Osteocyte (in vitro differentiated cells): ENCODE data around the gene UBTF. TPM values are rescaled to one million over a fixed set of nuclear protein-coding genes. Genes with fewer than 3 reads are reported as not detected.

Experiments used
- DNase-seq: peaks from one replicate; pipeline ENCODE4 v3.0.0; 2021; ENCODE audit warnings: mixed read lengths; ENCODE audit not compliant: unreplicated experiment; ENCODE audit errors: extremely low spot score
- H3K27ac Mint-ChIP-seq: one replicate; pipeline ENCODE4 v1.8.0; 2021; ENCODE audit warnings: mild to moderate bottlenecking, mixed read lengths; ENCODE audit not compliant: unreplicated experiment
- H3K27me3 Mint-ChIP-seq: one replicate; pipeline ENCODE4 v1.8.0; 2021; ENCODE audit warnings: mixed read lengths; ENCODE audit not compliant: unreplicated experiment
- H3K36me3 Mint-ChIP-seq: one replicate; pipeline ENCODE4 v1.8.0; 2021; ENCODE audit warnings: mixed read lengths; ENCODE audit not compliant: unreplicated experiment
- H3K4me1 Mint-ChIP-seq: one replicate; pipeline ENCODE4 v1.8.0; 2021; ENCODE audit warnings: mixed read lengths; ENCODE audit not compliant: unreplicated experiment
- H3K4me3 Mint-ChIP-seq: one replicate; pipeline ENCODE4 v1.8.0; 2021; ENCODE audit warnings: mild to moderate bottlenecking, moderate library complexity, mixed read lengths; ENCODE audit not compliant: unreplicated experiment
- H3K9me3 Mint-ChIP-seq: one replicate; pipeline ENCODE4 v1.8.0; 2021; ENCODE audit warnings: mixed read lengths; ENCODE audit not compliant: unreplicated experiment
- long read RNA-seq: library from polyadenylated mRNA; unstranded; transcript quantifications from one replicate; pipeline ENCODE4 v2.0.0, GENCODE V29; 2021
- total RNA-seq: library from RNA; stranded (reverse); gene quantifications from 2 replicates; pipeline ENCODE4 v1.2.1, GENCODE V29; 2021
- TF ChIP-seq, protein P1 (sequence below): fragments of 200-600 bp; sonication (generic); IDR thresholded peaks from 2 replicates; pipeline ENCODE4 v1.5.0; 2021; ENCODE audit warnings: antibody characterized with exemption, mild to moderate bottlenecking, moderate library complexity

Gene UBTF, protein sequence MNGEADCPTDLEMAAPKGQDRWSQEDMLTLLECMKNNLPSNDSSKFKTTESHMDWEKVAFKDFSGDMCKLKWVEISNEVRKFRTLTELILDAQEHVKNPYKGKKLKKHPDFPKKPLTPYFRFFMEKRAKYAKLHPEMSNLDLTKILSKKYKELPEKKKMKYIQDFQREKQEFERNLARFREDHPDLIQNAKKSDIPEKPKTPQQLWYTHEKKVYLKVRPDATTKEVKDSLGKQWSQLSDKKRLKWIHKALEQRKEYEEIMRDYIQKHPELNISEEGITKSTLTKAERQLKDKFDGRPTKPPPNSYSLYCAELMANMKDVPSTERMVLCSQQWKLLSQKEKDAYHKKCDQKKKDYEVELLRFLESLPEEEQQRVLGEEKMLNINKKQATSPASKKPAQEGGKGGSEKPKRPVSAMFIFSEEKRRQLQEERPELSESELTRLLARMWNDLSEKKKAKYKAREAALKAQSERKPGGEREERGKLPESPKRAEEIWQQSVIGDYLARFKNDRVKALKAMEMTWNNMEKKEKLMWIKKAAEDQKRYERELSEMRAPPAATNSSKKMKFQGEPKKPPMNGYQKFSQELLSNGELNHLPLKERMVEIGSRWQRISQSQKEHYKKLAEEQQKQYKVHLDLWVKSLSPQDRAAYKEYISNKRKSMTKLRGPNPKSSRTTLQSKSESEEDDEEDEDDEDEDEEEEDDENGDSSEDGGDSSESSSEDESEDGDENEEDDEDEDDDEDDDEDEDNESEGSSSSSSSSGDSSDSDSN
- 96.9 and 99.0 TPM in 2 replicates for total RNA-seq
- long read RNA-seq, partial matches to known transcripts: 15 of 21 reads
- long read RNA-seq, other reads (novel, unspliced or antisense): 5 of 21 reads

DNA sequence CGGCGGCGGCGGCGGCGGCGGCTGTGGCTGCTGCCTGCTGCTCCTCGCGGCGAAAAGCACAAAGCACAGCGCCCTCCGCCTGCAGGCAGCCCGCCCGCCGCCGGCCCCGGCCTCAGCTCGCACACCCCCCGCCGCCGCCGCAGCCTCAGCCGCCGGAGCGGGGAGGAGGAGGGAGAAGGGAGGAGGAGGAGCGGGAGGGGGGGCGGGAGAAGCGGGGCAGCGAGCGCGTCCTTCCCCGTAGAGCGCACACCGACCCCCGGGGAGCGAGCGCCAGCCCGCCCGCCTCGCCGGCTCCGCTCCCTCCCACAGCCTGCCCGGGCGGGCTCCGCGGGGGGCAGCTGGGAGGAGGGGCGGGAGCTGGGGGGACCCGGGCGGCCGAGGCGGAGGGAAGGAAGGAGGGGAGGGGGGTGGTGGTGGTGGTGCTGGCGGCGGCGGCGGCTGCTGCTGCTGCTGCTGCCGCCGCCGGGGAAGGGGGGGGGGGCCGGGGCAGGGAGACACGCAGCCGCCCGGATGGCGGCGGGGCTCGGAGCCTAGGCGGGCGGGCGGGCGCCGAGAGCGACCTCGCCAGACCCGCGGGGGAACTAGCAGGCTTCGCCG is at the start of gene UBTF:
TSS of gene UBTF (minus strand) at position 60 of the 597 bp plus-strand sequence. CDS start 1,446 bp downstream, outside the sequence.
- no peaks in the 10 kb centered on the region for H3K9me3 Mint-ChIP-seq
- no peaks in the 10 kb centered on the region for H3K27me3 Mint-ChIP-seq
- H3K4me3 Mint-ChIP-seq: peak within 1 kb of the TSS; percentile 92
- peak within 1 kb of the TSS; percentile 96 for H3K27ac Mint-ChIP-seq
- TF ChIP-seq, protein P1, sequence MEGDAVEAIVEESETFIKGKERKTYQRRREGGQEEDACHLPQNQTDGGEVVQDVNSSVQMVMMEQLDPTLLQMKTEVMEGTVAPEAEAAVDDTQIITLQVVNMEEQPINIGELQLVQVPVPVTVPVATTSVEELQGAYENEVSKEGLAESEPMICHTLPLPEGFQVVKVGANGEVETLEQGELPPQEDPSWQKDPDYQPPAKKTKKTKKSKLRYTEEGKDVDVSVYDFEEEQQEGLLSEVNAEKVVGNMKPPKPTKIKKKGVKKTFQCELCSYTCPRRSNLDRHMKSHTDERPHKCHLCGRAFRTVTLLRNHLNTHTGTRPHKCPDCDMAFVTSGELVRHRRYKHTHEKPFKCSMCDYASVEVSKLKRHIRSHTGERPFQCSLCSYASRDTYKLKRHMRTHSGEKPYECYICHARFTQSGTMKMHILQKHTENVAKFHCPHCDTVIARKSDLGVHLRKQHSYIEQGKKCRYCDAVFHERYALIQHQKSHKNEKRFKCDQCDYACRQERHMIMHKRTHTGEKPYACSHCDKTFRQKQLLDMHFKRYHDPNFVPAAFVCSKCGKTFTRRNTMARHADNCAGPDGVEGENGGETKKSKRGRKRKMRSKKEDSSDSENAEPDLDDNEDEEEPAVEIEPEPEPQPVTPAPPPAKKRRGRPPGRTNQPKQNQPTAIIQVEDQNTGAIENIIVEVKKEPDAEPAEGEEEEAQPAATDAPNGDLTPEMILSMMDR: no peak
- H3K36me3 Mint-ChIP-seq: peaks cover 13% of the 10 kb centered on the region
- DNase-seq: peak; percentile 91
- peaks cover 30% of the 10 kb centered on the region for H3K4me1 Mint-ChIP-seq

DNA sequence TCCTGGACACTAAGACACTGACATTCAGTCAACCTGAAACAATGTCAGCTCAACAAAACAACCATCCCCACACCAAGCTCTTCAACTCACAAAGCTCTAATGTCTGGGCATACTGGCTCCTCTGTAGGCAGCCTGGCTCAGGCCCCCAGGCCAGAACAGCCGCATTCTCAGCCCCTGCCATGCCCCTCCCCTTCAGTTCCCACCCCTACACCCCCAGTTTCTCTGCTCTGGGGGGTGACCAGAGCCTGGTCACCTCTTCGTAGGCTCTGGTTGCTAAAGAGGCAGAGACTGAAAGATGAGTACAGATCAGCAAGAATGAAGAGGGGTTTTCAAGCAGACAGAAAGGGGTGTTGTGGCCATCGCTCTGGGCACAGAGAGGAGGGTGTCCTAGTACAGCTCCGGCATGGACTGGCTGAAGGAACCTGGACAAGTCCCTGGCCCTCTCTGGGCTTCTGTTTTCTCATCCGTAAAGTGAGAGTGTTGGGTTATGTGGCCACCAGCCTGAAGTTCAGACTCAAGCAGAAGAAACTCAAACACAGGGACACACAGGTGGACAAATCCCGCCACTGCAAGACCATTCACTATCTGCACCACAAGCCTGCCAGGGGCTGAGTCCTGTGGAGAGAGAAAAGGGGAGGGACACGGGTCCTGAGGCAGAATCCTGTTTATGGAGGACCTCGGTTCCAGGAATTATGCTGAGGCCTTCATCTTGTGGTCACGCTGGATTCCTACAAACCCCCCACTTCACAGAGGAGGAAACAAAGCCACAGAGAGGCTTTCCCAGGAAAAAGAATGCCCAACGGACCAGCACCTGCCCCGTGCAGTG is 49.4 kb upstream of the UBTF start:
- Mint-ChIP-seq H3K36me3 (no peaks in the 10 kb centered on the region), H3K27ac (no peak overlapping the region), H3K27me3 (peaks cover 10% of the 10 kb centered on the region), H3K9me3 (no peaks in the 10 kb centered on the region), H3K4me3 (no peak overlapping the region), H3K4me1 (no peaks in the 10 kb centered on the region)
- no peak for DNase-seq
- TF ChIP-seq, protein P1: no peak

DNA sequence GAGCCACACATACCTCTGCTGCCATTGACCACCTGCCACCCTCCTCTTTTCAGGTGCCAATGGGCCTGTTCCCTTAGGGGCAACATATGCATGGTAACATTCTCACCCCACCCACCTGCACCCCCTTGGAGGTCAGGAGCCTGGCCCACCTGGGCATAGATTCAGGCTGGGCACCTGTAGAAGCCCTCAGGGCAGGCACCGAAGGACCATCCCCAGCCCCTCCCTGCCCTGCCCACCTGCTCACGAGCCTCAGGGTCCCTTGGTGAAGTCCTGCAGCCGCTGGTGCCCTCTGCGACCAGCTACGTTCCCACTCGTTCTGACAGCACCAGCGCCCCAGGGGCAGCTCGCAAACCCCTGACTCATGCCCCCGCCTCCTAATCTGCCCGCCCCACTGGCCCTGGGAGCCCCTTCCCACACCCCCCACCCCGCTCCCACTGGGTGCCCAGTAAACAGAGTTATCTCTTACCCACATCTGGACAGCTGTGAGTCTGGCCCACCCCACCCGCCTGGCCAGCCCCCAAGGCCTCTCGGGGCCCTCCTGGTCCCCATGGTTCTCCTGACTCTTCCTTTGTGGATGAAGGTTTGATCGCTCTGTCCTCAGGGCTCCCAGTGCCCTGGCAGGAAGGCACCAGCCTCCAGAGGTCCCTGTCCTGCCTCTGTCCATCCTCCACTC is 48.5 kb upstream of the UBTF start, which contains the start of gene SLC4A1:
TSS of gene SLC4A1 (minus strand) at position 318 of the 673 bp plus-strand sequence. CDS start 5,269 bp downstream, outside the sequence.
- DNase-seq: no peak
- Mint-ChIP-seq H3K4me3 (no peak within 1 kb of the TSS), H3K4me1 (no peaks in the 10 kb centered on the region), H3K36me3 (no peaks in the 10 kb centered on the region), H3K9me3 (no peaks in the 10 kb centered on the region), H3K27ac (no peak within 1 kb of the TSS), H3K27me3 (peaks cover 13% of the 10 kb centered on the region)
- TF ChIP-seq, protein P1: no peak

DNA sequence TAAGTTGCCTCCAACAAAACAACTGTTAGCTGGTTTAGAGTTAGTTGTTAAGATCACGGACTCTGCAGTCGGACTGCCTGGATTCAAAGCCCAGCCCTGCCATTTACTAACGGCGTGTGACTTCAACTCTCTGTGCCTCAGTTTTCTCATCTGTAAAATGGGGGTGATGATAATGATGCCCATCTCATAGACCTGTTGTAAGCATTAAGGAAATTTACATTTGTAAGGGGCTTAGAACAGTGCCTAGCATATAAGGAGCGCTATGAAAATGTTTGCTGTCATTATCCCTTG is 47.6 kb upstream of the UBTF start:
- Mint-ChIP-seq H3K9me3 (no peaks in the 10 kb centered on the region), H3K27me3 (peaks cover 9% of the 10 kb centered on the region), H3K4me1 (no peaks in the 10 kb centered on the region), H3K4me3 (no peak overlapping the region), H3K36me3 (no peaks in the 10 kb centered on the region), H3K27ac (no peak overlapping the region)
- DNase-seq: no peak
- TF ChIP-seq, protein P1: no peak
